ENCODE data around the gene STIL. TPM values are rescaled to one million over a fixed set of nuclear protein-coding genes. Genes with fewer than 3 reads are reported as not detected.

STIL gene
- total RNA-seq, 1 experiment from 2014 or later, result 26.4 TPM

- no peak for TF ChIP-seq CTCF (IDR thresholded peaks at IDR 0.05; ENCODE audit: insufficient read depth in 1 of 2, low read depth in 1 of 2, low read length in 1 of 2, severe bottlenecking in 1 of 2, unreplicated experiment in 1 of 2)
- Histone ChIP-seq H3K36me3 (ENCODE audit: control insufficient read depth, insufficient read depth, low read length) (no peaks in the 10 kb centered on the region), H3K9me3 (no peaks in the 10 kb centered on the region), H3K4me1 (no peaks in the 10 kb centered on the region), H3K27me3 (replicated peaks; ENCODE audit: control insufficient read depth, insufficient read depth, low read length) (no peaks in the 10 kb centered on the region), H3K4me3 (ENCODE audit: low read depth, low read length) (peak within 1 kb of the TSS; percentile 73)
- Mint-ChIP-seq H3K27me3 (ENCODE audit: insufficient read depth, unreplicated experiment) (no peaks in the 10 kb centered on the region), H3K27ac (ENCODE audit: unreplicated experiment) (peak within 1 kb of the TSS; percentile 89), H3K4me3 (ENCODE audit: unreplicated experiment) (peak within 1 kb of the TSS; percentile 78), H3K4me1 (ENCODE audit: low read depth, unreplicated experiment) (peaks cover 8% of the 10 kb centered on the region), H3K9me3 (ENCODE audit: unreplicated experiment) (no peaks in the 10 kb centered on the region), H3K36me3 (ENCODE audit: insufficient read depth, unreplicated experiment) (peaks cover 12% of the 10 kb centered on the region)
- CTCF ChIA-PET, result no interaction called here
- peak in 1 of 2 experiments; percentile 36 for DNase-seq
- BruUV-seq (replicated peaks), result TSS peak; percentile 82
- intact Hi-C loops (cut with micrococcal nuclease; ENCODE audit: unreplicated experiment), result loop anchor here (1.0 kb wide), 1 partner anchor 40 kb away; no protein-coding TSS in a partner anchor
- POLR2A ChIA-PET, result no interaction called here
Measured at GRCh38 chr1:47232187-47232874, 81.6 kb downstream of the STIL start, which contains the start of gene TAL1. TSS of gene TAL1 (minus strand) at chr1:47232225. CDS start at chr1:47225888, 6,337 bp downstream.

- peak in 1 of 2 experiments; percentile 41 for DNase-seq
- Mint-ChIP-seq H3K27ac (ENCODE audit: unreplicated experiment) (peak overlapping the region; percentile 89), H3K9me3 (ENCODE audit: unreplicated experiment) (no peaks in the 10 kb centered on the region), H3K27me3 (ENCODE audit: insufficient read depth, unreplicated experiment) (no peaks in the 10 kb centered on the region), H3K4me3 (ENCODE audit: unreplicated experiment) (peak overlapping the region; percentile 78), H3K4me1 (ENCODE audit: low read depth, unreplicated experiment) (peaks cover 8% of the 10 kb centered on the region), H3K36me3 (ENCODE audit: insufficient read depth, unreplicated experiment) (peaks cover 12% of the 10 kb centered on the region)
- TF ChIP-seq CTCF (IDR thresholded peaks at IDR 0.05; ENCODE audit: insufficient read depth in 1 of 2, low read depth in 1 of 2, low read length in 1 of 2, severe bottlenecking in 1 of 2, unreplicated experiment in 1 of 2), result no peak
- intact Hi-C loops (cut with micrococcal nuclease; ENCODE audit: unreplicated experiment), result loop anchor here (1.0 kb wide), 1 partner anchor 39 kb away; no protein-coding TSS in a partner anchor
- ChIA-PET POLR2A (no interaction called here), CTCF (no interaction called here)
- TSS peak; percentile 91 for BruUV-seq (replicated peaks)
- Histone ChIP-seq H3K4me1 (0 out of 2 replicates have a peak, but pooled peaks cover 2% of the 10 kb centered on the region), H3K36me3 (ENCODE audit: control insufficient read depth, insufficient read depth, low read length) (no peaks in the 10 kb centered on the region), H3K27me3 (replicated peaks; ENCODE audit: control insufficient read depth, insufficient read depth, low read length) (no peaks in the 10 kb centered on the region), H3K4me3 (ENCODE audit: low read depth, low read length) (peak overlapping the region; percentile 73), H3K9me3 (no peaks in the 10 kb centered on the region)
Measured at GRCh38 chr1:47231301-47232186, 82.4 kb downstream of the STIL start.

DNA sequence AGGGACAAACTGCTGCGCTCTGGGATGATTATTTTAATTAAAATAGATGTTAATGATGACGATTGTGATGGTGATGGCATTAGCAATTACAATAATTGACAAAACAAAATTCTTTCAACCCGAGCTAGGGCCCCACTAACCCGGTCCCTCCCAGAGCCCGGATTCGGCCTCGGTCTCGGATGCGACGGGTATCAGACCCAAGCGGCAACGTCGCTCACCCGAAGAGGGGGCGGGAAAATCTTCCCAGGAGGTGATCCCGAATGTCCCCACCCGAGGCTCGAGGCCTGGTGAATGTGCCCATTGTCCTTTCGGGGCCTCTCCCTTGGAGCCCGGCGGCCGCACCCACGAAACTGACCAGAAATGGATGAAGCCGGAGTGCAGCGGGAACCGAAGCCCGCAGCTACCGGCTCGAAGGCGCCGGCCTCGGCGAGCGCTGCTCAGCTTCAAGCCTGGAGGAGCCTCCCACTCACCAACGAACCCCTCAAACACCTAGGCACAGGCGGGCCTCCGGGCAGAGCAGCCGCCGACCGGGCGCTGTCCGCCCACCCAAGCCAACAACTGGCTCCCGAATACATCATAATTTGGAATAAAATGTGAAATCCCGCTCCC is 83.2 kb downstream of the STIL start:
- no peak for DNase-seq

More for the DNA sequence above, 83.2 kb downstream of the STIL start:
- no peaks in the 10 kb centered on the region for H3K27me3 ChIP-seq (replicated peaks; ENCODE audit: control insufficient read depth, insufficient read depth, low read length)
- CTCF ChIA-PET, result interaction anchor here (0.7 kb wide), 1 partner anchor 42 kb away, joined by 5 read pairs; no protein-coding TSS in a partner anchor
- no peak for TF ChIP-seq CTCF (IDR thresholded peaks at IDR 0.05; ENCODE audit: insufficient read depth in 1 of 2, low read depth in 1 of 2, low read length in 1 of 2, severe bottlenecking in 1 of 2, unreplicated experiment in 1 of 2)
- no peaks in the 10 kb centered on the region for H3K27me3 Mint-ChIP-seq (ENCODE audit: insufficient read depth, unreplicated experiment)
- POLR2A ChIA-PET, result no interaction called here
- H3K9me3 Mint-ChIP-seq (ENCODE audit: unreplicated experiment), result no peaks in the 10 kb centered on the region
- no peaks in the 10 kb centered on the region for H3K36me3 ChIP-seq (ENCODE audit: control insufficient read depth, insufficient read depth, low read length)
- peak overlapping the region; percentile 78 for H3K4me3 Mint-ChIP-seq (ENCODE audit: unreplicated experiment)
- H3K27ac Mint-ChIP-seq (ENCODE audit: unreplicated experiment), result no peak overlapping the region
- H3K9me3 ChIP-seq, result no peaks in the 10 kb centered on the region
- BruUV-seq (replicated peaks), result no TSS peak
- H3K36me3 Mint-ChIP-seq (ENCODE audit: insufficient read depth, unreplicated experiment), result peaks cover 12% of the 10 kb centered on the region
- H3K4me3 ChIP-seq (ENCODE audit: low read depth, low read length), result peak overlapping the region; percentile 73; the same call in 1 of the 2 replicates
- peaks cover 8% of the 10 kb centered on the region for H3K4me1 Mint-ChIP-seq (ENCODE audit: low read depth, unreplicated experiment)
- intact Hi-C loops (cut with micrococcal nuclease; ENCODE audit: unreplicated experiment), result no loop called here
- 0 out of 2 replicates have a peak, but pooled peaks cover 3% of the 10 kb centered on the region for H3K4me1 ChIP-seq
